HG03575 (cell line): Measurements from ENCODE around the gene TRIM34.
"Not testable (repeated sequence)": the region's sequence is repeated elsewhere in the genome, so short reads cannot be mapped to it uniquely, and the experiment has no call there.

Experiments
- ATAC-seq: cut with Tn5 transposase; IDR thresholded peaks from one replicate; pipeline ENCODE4 v1.9.1; 2021; ENCODE audit not compliant: unreplicated experiment, insufficient number of reproducible peaks, low FRiP score; ENCODE audit errors: extremely low read depth

The TRIM34 gene

GRCh38 chr11:5618807-5619206, 6.0 kb upstream of the TRIM34 start:
- ATAC-seq = no peak

- no peak for ATAC-seq
These were observed 3.9 kb upstream of the TRIM34 start for GRCh38 chr11:5620651-5621521.

GRCh38 chr11:5621580-5621979, 3.2 kb upstream of the TRIM34 start:
- no peak for ATAC-seq

- ATAC-seq = no peak
These were observed 2.0 kb upstream of the TRIM34 start for GRCh38 chr11:5622802-5623201.

DNA sequence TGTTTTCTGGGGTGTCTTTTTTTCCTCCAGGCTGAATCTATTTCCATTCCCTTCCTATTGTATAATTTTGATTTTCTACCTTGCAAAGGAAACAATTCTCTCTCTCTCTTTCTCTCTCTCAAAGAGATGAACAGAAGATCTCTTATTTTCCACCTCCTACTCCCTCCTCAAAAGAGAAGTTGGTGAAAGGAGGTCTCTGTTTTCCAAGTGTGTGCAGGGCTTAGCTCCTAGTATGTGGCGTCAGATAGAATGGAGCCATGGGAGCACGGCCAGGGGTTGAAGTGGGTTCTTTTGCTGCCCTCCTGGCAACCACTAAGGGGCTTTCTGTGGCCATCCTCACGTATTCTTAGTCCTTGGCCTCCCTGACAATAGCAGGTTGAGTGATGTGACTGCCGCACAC, 480 bp downstream of the TRIM34 start:
- no peak for ATAC-seq

GRCh38 chr11:5626196-5626595, 1.4 kb downstream of the TRIM34 start:
- no peak for ATAC-seq

DNA sequence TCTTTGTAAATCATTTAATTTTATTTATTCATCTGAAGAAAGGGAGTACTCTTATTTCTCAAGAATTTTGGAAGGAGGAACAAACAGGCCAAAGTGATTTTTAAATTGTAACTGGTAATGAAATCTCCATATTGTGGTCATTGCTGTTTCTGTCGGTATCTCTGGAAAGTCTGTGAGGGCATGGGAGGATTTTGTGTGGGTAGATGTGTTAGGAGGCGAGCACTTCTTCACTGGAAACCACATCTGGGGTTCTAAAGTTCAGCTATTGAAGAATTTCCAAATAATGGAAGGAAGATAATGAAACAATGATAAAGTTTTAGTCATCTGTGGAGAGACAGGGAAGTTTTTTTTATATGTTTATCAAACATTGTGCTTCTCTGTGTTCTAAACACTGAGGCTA, 6.6 kb downstream of the TRIM34 start:
- no peak for ATAC-seq

DNA sequence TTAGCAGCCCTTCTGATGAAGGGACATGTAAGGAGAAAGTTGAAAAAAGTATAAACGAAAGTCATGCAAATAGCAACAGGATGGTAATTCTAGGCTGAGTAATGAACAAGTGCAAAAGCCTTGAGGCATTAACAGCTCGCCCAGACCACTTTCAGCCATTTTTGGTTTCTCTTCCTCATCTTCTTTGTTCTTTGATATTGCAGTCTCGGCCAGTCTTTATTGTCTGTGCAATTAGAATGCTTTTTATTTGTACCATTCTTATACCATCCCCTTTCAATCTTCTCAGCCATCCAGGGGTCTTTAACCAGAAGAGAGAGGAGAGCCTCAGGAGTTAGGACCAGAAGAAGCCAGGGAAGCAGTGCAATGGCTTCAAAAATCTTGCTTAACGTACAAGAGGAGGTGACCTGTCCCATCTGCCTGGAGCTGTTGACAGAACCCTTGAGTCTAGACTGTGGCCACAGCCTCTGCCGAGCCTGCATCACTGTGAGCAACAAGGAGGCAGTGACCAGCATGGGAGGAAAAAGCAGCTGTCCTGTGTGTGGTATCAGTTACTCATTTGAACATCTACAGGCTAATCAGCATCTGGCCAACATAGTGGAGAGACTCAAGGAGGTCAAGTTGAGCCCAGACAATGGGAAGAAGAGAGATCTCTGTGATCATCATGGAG, 7.3 kb downstream of the TRIM34 start:
- peak; percentile 93 for ATAC-seq

GRCh38 chr11:5639953-5640352, 15.2 kb downstream of the TRIM34 start:
- ATAC-seq = no peak

DNA sequence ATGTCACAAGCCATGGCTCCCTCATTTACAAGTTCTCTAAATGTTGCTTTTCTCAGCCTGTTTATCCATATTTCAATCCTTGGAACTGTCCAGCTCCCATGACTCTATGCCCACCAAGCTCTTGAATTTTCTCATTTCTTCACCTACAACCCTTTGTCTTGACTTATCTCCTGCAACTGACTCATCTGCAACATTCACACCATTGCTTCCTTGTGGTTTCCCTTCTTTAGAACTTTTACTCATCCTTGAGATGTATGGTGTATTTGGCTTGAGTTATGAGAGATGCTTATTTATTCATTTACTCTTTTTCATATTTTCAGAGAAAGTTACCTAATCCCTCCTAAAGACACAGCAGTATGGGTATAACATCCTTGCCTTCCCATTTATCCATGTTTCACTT, 18.8 kb downstream of the TRIM34 start:
- no peak for ATAC-seq

GRCh38 chr11:5646139-5646538, 21.3 kb downstream of the TRIM34 start:
- ATAC-seq = no peak

- ATAC-seq = no peak
These were observed 30.7 kb downstream of the TRIM34 start for GRCh38 chr11:5655474-5655873.

DNA sequence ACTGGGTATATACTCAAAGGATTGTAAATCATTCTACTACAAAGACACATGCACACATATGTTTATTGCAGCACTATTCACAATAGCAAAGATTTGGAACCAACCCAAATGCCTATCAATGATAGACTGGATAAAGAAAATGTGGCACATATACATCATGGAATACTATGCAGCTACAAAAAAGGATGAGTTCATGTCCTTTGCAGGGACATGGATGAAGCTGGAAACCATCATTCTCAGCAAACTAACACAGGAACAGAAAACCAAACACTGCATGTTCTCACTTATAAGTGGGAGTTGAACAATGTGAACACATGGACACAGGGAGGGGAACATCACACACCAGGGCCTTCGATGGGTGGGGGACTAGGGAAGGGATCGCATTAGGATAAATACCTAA, 32.2 kb downstream of the TRIM34 start:
- not testable (repeated sequence) for ATAC-seq

DNA sequence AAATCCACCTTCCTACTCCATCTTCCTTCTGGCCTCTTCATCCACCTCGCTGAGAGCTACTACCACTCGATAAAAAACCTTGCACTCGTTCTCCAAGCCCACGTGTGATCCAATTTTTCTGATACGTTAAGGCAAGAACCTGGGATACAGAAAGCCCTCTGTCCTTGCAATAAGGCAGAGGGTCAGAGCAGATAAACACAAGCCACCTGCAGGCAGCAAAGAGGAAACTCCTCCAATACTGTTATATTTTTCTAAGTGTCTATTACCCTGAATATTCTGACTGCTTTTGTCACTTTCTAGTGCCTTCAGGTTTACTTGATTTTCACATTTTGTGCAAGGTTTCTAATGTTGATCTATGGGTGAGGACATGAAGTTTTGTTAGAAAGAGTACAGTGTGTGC, 33.5 kb downstream of the TRIM34 start:
- no peak for ATAC-seq

- ATAC-seq = no peak
These were observed 38.7 kb downstream of the TRIM34 start for GRCh38 chr11:5663511-5663910.

- ATAC-seq = no peak
These were observed 40.3 kb downstream of the TRIM34 start for GRCh38 chr11:5665051-5665570.

- ATAC-seq = no peak
These were observed 41.1 kb downstream of the TRIM34 start for GRCh38 chr11:5665746-5666401.

DNA sequence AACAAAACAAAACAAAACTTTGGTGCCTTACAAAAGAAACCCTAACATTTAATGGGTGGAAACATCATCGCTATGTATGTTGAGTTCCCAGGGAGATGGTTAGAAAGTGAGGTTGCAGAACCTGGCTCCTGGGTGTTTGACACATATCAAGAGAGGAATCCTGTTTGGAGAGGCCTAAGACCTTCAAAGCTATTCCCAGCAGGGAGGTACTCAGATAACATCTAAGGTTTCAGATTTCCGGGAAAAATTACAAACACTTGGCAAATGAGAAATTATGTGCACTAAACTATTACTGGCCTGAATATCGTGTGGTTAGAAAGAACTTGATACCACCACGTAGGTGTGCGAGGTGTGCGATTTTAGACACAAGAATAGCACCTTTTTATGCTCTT, 41.6 kb downstream of the TRIM34 start:
- no peak for ATAC-seq

- ATAC-seq = no peak
These were observed 47.0 kb downstream of the TRIM34 start for GRCh38 chr11:5671831-5672230.

- no peak for ATAC-seq
These were observed 49.6 kb downstream of the TRIM34 start for GRCh38 chr11:5674391-5674790.
